ENCODE data around the gene RNF32.

The RNF32 gene

GRCh38 chr7:156659961-156660360 lies 19.4 kb downstream of the RNF32 start:
- no peak for DNase-seq (ENCODE audit: low spot score)
- no peak for TF ChIP-seq CTCF (IDR thresholded peaks at IDR 0.05; ENCODE audit: extremely low read depth, missing control alignments)

- no peak for DNase-seq (ENCODE audit: low spot score)
- TF ChIP-seq CTCF (IDR thresholded peaks at IDR 0.05; ENCODE audit: extremely low read depth, missing control alignments): no peak
Observed at GRCh38 chr7:156661637-156662036, 21.1 kb downstream of the RNF32 start.

- no peak for TF ChIP-seq CTCF (IDR thresholded peaks at IDR 0.05; ENCODE audit: extremely low read depth, missing control alignments)
- no peak for DNase-seq (ENCODE audit: low spot score)
Observed at GRCh38 chr7:156662277-156662676, 21.7 kb downstream of the RNF32 start.

- no peak for TF ChIP-seq CTCF (IDR thresholded peaks at IDR 0.05; ENCODE audit: extremely low read depth, missing control alignments)
- no peak for DNase-seq (ENCODE audit: low spot score)
Observed at GRCh38 chr7:156665101-156665500, 24.5 kb downstream of the RNF32 start.

- no peak for TF ChIP-seq CTCF (IDR thresholded peaks at IDR 0.05; ENCODE audit: extremely low read depth, missing control alignments)
- no peak for DNase-seq (ENCODE audit: low spot score)
Observed at GRCh38 chr7:156666368-156667109, 26.0 kb downstream of the RNF32 start.

GRCh38 chr7:156667110-156667426 lies 26.5 kb downstream of the RNF32 start:
- no peak for DNase-seq (ENCODE audit: low spot score)
- TF ChIP-seq CTCF (IDR thresholded peaks at IDR 0.05; ENCODE audit: extremely low read depth, missing control alignments): no peak

GRCh38 chr7:156668130-156668741 lies 27.7 kb downstream of the RNF32 start:
- no peak for DNase-seq (ENCODE audit: low spot score)
- TF ChIP-seq CTCF (IDR thresholded peaks at IDR 0.05; ENCODE audit: extremely low read depth, missing control alignments): no peak

Measured in GM20000 (cell line).